GM21447 (cell line): Measurements from ENCODE around the gene NDN.
"Not testable (repeated sequence)": the region's sequence is repeated elsewhere in the genome, so short reads cannot be mapped to it uniquely, and the experiment has no call there.

Experiments
- ATAC-seq: cut with Tn5 transposase; IDR thresholded peaks from one replicate; pipeline ENCODE4 v1.9.1; 2021; ENCODE audit not compliant: unreplicated experiment

The NDN gene

DNA sequence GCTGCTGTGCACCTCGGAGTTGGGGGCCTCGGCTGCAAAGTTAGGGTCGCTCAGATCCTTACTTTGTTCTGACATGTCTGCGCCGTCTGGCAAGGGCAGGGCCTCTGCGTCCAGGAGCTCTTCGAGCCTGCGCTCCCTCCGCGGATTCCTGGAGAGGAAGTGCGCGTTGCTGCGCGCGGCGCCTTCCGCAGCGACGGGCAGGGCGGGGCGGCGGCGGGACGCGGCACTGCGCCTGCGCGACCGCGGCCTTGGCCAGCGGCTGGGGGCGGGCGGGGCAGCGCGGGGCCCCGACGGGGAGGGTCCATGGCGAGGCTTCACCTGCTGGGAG lies at the start of gene NDN:
Gene NDN, minus strand, starts transcription at position 163 of the 328 bp plus-strand sequence. Its CDS starts 88 bp downstream, at position 75.
- no peak for ATAC-seq

DNA sequence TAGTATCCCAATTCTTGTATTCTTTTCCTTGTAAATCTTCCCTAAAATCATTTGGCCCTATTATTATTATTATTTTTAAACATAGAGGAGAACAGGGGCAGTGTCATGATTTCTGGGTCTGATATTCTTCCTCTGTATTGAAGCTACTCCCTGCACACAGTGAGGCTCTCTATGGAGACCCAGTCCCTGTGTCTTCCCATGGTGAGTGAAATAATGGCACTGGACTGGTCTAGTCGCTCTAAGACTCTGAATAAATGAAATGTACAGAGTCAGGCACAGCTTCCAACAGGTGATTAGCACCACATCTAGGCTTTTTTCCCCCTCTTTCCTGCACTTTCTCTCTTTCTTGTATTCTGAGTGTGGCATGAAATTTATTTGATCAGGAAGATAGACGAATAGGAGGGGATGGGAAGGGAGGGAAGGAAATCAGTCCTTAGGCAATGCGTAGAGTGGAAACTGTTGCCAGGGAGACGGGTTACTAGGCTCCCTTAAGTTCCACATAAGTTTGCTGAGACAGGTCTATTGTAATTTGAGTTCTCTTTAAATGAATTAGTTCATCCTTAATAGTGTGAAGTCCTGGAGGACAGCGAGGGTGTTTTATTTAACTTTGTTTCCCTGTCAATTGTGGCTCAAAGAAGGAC lies 49.0 kb upstream of the NDN start:
- ATAC-seq = no peak

DNA sequence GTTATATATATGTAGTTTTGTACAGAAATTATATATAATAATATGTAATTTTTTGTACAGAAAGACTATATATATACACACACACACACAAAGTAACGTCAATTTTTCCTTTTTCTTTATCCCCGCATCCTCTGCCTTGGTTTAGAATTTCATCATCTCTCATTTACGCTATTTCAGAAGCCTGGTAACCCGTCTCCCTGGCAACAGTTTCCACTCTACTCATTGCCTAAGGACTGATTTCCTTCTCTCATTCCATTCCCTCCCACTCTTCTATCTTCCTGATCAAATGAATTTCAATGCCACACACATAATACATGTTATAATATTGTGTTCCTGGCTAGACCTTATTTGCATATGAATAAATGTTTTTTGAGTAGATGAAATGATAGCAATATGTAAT lies 47.8 kb upstream of the NDN start:
- no peak for ATAC-seq

DNA sequence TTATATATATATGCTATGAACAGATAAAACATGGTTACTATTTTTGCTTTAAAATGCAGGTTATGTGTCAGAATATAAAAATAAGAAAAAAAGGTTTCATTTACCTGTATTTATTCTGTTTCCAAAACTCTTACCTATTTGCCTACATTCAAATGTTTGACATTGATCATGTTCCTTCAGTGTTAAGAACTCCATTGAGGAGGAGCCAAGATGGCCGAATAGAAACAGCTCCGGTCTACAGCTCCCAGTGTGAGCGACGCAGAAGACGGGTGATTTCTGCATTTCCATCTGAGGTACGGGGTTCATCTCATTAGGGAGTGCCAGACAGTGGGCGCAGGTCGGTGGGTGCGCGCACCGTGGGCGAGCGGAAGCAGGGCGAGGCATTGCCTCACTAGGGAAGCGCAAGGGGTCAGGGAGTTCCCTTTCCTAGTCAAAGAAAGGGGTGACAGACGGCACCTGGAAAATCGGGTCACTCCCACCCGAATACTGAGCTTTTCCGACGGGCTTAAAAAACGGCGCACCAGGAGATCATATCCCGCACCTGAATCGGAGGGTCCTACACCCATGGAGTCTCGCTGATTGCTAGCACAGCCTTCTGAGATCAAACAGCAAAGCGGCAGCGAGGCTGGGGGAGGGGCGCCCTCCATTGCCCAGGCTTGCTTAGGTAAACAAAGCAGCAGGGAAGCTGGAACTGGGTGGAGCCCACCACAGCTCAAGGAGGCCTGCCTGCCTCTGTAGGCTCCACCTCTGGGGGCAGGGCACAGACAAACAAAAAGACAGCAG lies 27.0 kb upstream of the NDN start:
- not testable (repeated sequence) for ATAC-seq

DNA sequence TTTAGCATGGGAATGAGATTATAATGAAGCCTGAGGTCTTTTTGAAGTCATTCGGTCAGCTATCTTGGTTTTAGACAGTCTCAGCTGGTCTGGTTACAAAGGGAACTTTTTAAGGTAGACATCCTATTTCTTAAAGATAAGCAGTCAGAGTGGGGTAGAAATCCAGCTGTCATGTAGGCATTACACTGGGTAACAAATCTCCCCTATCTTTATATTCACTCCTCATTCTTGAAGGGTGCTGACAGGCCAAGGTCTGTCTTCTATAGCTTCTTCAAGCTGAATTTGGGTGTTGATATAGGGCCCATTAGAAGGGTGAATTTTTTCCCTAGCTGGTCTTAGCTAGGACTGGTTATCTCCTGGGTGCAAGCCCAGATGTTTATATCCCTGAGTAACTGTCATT lies 21.2 kb upstream of the NDN start:
- no peak for ATAC-seq

DNA sequence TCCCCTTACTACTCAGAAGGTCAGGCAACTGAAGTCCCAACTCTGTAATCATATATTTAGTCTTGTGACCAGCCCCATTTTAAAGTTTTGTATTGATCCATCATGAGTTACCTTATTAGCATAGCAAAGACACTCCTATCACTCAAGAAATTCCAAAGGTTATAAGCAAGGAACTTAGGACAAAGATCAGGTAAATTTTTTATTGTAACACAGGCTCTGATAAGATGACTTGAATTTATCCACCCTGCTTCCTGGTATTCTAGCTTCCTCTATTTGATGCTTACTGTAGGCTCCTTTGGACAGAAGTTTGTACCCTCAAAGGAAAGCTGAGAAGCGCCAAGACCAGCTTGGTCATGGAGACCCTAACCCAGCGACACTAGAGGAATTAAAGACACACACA lies 8.2 kb upstream of the NDN start:
- ATAC-seq = no peak

GRCh38 chr15:23694592-23694991 lies 7.5 kb upstream of the NDN start:
- ATAC-seq = no peak

DNA sequence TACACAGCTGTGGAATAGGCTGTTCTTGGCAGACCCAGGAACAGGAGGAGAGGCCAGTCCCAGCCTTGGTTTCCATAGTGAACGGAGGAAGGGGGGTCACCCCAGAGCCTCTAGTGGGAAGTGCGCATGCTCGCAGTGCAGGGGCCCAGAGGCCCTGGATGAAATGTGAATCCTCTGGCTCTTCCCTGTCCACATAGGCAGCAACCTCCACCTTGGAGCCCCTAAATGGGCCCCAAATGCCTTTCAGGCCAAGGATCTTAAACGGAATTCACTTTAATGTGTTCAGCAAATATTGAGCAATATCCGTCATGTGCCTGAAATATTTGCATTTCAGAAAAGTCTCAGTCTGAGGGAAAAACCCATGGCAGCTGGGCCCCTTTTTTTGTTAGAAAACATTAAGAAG lies 3.3 kb upstream of the NDN start:
- no peak for ATAC-seq

DNA sequence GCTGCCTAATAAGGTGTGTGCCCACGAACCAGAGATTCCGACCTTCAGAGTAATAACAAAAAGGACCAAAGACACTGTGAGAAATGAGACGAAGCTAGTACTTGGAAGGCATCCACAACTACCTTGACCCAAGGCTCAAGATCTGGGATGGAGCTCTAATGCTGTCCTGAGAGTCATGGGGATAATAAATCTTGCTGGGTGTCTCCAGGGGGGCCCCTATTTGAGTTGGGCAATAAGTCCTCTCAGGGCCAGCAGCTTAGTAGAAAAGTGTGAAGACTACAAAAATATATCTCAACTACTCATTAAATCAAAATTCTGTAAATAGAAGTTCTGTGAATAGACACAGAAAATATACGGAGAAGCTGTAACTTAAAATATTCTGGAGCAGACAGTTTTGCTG lies 2.9 kb upstream of the NDN start:
- no peak for ATAC-seq

DNA sequence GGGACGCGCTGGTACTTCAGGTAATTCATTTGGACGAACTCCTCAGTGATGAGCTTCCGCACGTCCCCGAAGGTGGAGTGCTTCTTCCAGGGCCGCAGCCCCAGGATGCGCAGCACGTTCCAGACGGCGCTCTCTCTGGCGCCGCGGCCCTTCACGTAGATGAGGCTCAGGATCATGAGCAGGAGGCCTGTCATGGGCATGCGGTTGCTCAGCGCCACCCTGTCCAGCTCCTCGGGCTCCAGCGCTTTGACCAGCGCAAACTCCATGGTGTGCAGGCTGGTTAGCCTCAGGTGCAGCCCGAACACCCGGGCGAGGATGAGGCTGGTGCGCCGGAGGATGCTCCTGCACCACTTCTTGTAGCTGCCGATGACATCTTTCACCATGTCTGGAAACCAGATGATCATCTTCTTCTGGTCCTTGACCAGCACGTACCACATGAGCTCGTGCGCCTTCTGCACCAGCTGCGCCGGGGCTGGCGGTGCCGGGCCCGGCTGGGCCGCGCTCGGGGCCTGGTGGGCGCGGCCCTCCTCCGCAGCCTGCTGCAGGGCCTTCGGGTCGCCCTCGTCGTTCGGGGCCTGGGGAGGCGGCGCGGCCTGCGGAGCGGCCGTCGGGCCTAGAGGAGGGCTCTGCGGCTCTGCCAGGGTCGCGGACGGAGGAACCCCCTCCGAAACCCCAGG lies 501 bp downstream of the NDN start:
- ATAC-seq = no peak

GRCh38 chr15:23671481-23671880 lies 15.6 kb downstream of the NDN start:
- no peak for ATAC-seq

DNA sequence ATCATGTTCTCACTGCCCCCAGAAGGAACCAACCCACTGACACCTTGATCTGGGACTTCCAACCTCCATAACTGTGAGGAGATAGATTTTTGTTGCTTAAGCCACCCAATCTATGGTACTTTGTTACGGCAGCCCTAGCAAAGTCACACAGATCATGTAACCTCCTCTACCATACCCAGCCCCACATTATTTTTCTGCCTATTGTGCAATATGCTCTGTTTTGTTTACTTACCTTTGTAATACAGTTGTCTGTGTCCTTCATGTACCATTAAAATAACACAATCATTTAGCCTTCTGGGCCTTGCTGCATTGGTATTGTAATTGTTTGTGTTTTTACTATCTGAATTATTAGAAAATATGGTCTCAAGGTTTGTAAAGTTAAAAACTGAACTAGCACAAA lies 16.1 kb downstream of the NDN start:
- ATAC-seq = no peak

DNA sequence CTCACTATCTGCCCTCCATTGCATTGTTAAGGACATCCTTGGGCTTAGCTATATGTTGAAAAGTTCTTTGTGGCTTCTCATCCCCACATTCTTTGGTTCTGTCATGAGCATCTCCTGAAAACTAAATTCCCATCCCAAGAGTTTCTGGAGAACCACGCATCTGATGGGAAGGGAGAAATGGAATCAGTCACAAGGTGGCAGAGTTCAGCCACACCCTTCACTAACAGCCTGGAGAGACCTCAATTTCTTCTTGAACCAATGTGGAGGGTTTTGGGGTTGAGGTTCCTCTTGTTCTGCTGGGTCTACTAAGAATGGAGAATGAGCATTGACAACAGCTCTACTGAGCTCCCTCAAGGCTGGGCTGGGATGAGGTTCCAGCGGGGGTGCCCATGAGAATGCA lies 23.9 kb downstream of the NDN start:
- ATAC-seq = no peak

- ATAC-seq = no peak
Measured at GRCh38 chr15:23648920-23649515, 38.1 kb downstream of the NDN start.

- no peak for ATAC-seq
Measured at GRCh38 chr15:23647421-23648370, 39.4 kb downstream of the NDN start, which contains the start of gene MAGEL2. TSS of gene MAGEL2 (minus strand) at chr15:23647867. CDS start at chr15:23647742, 125 bp downstream.

- no peak for ATAC-seq
Measured at GRCh38 chr15:23647001-23647295, 40.2 kb downstream of the NDN start.

GRCh38 chr15:23646165-23647000 lies 40.7 kb downstream of the NDN start:
- ATAC-seq = no peak

DNA sequence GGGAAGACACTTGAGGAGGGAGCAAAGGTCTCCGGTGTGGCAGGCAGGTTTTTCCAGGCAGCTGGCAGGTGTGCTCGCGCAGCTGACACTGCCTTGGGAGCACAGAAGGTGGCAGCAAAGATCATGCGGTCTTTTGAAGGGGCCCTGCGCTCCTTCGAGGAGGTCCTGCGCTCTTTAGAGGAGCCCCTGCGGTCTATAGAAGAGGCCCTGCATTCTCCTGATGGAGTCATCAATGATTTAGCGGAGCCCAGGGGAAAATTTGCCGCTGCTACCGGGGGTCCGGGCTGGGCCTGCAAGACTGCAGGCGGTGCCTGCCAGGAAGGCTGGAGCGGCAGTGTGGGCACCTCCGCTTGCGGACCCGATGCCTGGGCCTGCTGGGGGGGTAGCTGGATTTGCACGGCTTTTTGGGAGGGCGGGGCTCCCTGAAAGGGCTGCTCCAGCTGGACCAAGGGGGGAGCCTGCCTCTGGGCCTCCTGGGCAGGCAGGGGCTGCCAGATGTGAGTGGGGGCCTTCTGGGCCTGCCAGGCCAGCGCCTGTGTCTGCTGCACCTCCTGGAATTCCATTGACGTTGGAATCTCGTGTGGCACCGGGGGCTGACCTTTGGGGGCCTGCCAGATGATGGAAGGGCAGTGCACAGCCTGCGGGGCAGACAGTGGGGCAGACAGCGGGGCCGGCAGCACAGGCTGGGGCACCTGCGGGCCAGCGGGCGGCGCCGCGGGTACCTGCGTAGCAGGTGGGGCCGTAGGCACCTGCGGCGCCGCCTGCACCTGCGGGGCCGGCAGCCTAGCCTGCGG lies 41.5 kb downstream of the NDN start:
- no peak for ATAC-seq

DNA sequence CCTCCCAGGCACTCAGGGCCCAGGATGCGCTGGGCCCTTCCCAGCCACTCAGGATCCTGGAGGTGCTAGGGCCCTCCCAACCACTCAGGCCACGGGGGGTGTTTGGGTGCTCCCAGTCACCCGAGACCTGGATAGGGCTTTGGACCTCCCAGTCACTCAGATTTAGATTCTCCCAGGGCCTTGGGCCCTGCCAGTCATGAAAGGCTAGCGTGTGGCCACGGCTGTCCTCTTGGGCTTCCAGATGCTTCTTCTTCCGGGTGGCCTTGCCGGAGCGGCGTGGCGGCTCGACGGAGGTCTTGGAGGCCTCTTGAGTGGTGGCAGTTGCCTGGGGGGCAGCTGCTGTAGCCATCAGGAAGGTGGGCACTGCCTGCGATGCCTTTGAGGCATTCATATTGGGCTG lies 42.3 kb downstream of the NDN start:
- no peak for ATAC-seq
